ENCODE measurements around the gene GDF3. TPM values are rescaled to one million over a fixed set of nuclear protein-coding genes. Genes with fewer than 3 reads are reported as not detected.
"Not testable (repeated sequence)": the region's sequence is repeated elsewhere in the genome, so short reads cannot be mapped to it uniquely, and the experiment has no call there.

GDF3 gene
- total RNA-seq, 1 donor from 2014 or later, result not detected

GRCh38 chr12:7679251-7680045 is 16.1 kb downstream of the GDF3 start:
- no peaks in the 10 kb centered on the region for H3K9me3 Mint-ChIP-seq
- TF ChIP-seq, protein P1, sequence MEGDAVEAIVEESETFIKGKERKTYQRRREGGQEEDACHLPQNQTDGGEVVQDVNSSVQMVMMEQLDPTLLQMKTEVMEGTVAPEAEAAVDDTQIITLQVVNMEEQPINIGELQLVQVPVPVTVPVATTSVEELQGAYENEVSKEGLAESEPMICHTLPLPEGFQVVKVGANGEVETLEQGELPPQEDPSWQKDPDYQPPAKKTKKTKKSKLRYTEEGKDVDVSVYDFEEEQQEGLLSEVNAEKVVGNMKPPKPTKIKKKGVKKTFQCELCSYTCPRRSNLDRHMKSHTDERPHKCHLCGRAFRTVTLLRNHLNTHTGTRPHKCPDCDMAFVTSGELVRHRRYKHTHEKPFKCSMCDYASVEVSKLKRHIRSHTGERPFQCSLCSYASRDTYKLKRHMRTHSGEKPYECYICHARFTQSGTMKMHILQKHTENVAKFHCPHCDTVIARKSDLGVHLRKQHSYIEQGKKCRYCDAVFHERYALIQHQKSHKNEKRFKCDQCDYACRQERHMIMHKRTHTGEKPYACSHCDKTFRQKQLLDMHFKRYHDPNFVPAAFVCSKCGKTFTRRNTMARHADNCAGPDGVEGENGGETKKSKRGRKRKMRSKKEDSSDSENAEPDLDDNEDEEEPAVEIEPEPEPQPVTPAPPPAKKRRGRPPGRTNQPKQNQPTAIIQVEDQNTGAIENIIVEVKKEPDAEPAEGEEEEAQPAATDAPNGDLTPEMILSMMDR (conservative IDR thresholded peaks at IDR 0.05), result no peak
- H3K27ac Mint-ChIP-seq, result no peak overlapping the region
- no peaks in the 10 kb centered on the region for H3K27me3 Mint-ChIP-seq
- DNase-seq (ENCODE audit: extremely low spot score, unreplicated experiment), result no peak
- H3K4me3 Mint-ChIP-seq, result no peak overlapping the region
- no peaks in the 10 kb centered on the region for H3K4me1 Mint-ChIP-seq (ENCODE audit: unreplicated experiment)
- no peaks in the 10 kb centered on the region for H3K36me3 Mint-ChIP-seq

DNA sequence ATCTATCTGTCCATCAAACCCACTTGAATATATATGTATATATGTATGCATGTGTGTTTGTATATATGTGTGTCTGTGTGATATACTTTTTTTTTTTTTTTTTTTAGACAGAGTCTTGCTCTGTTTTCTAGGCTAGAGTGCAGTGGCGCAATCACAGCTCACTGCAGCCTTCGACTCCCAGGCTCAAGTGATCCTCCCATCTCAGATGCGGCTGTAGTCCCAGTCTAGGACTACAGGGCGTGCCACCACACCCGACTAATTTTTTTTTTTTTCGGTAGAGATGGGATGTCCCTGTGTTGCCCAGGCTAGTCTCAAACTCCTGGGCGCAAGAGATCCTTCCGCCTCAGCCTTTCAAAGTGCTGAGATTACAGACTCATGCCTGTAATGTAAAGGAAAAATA is 16.8 kb downstream of the GDF3 start:
- no peaks in the 10 kb centered on the region for H3K27me3 Mint-ChIP-seq
- DNase-seq (ENCODE audit: extremely low spot score, unreplicated experiment), result no peak
- H3K27ac Mint-ChIP-seq, result no peak overlapping the region
- no peaks in the 10 kb centered on the region for H3K9me3 Mint-ChIP-seq
- no peaks in the 10 kb centered on the region for H3K4me1 Mint-ChIP-seq (ENCODE audit: unreplicated experiment)
- no peaks in the 10 kb centered on the region for H3K36me3 Mint-ChIP-seq
- H3K4me3 Mint-ChIP-seq, result no peak overlapping the region
- TF ChIP-seq, protein P1 (conservative IDR thresholded peaks at IDR 0.05), result no peak

- H3K9me3 Mint-ChIP-seq; DNase-seq (ENCODE audit: extremely low spot score, unreplicated experiment); H3K27ac Mint-ChIP-seq; H3K36me3 Mint-ChIP-seq; H3K4me3 Mint-ChIP-seq; H3K27me3 Mint-ChIP-seq; H3K4me1 Mint-ChIP-seq (ENCODE audit: unreplicated experiment): not testable (repeated sequence)
- TF ChIP-seq, protein P1 (conservative IDR thresholded peaks at IDR 0.05), result peak; percentile 69
These were observed 18.1 kb downstream of the GDF3 start for GRCh38 chr12:7677432-7677888.

DNA sequence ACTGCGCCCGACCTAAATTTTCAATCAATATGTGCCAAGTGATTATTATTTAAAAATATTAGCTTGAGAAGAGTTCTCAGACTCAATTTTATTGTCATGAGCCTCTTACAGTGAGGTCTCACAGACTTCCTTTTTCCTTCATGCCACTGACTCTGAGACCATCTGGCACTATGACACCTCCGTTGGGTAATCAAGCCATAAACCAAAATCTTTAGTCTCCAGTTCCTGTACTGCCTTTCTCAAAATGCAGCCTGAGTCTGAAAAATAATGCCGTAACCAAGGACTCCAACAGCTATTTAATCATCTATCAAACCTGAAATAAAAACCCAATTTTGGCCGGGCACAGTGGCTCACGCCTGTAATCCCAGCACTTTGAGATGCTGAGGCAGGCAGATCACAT is 20.1 kb downstream of the GDF3 start:
- H3K4me3 Mint-ChIP-seq; DNase-seq (ENCODE audit: extremely low spot score, unreplicated experiment); H3K27me3 Mint-ChIP-seq; H3K27ac Mint-ChIP-seq; H3K4me1 Mint-ChIP-seq (ENCODE audit: unreplicated experiment); H3K36me3 Mint-ChIP-seq; H3K9me3 Mint-ChIP-seq: not testable (repeated sequence)

- Mint-ChIP-seq H3K9me3 (no peaks in the 10 kb centered on the region), H3K4me1 (ENCODE audit: unreplicated experiment) (no peaks in the 10 kb centered on the region), H3K27me3 (no peaks in the 10 kb centered on the region), H3K4me3 (no peak overlapping the region), H3K27ac (no peak overlapping the region), H3K36me3 (no peaks in the 10 kb centered on the region)
- TF ChIP-seq, protein P1 (conservative IDR thresholded peaks at IDR 0.05), result no peak
- no peak for DNase-seq (ENCODE audit: extremely low spot score, unreplicated experiment)
These were observed 27.4 kb downstream of the GDF3 start for GRCh38 chr12:7668171-7668570.

- DNase-seq (ENCODE audit: extremely low spot score, unreplicated experiment), result no peak
- Mint-ChIP-seq H3K9me3 (no peaks in the 10 kb centered on the region), H3K27ac (no peak overlapping the region), H3K4me1 (ENCODE audit: unreplicated experiment) (no peaks in the 10 kb centered on the region), H3K4me3 (no peak overlapping the region), H3K36me3 (no peaks in the 10 kb centered on the region), H3K27me3 (no peaks in the 10 kb centered on the region)
- TF ChIP-seq, protein P1 (conservative IDR thresholded peaks at IDR 0.05), result peak; percentile 55
These were observed 28.4 kb downstream of the GDF3 start for GRCh38 chr12:7667125-7667524.
